Kidney (tissue), 14 donors: ENCODE results near the gene TERB1. TPM values are rescaled to one million over a fixed set of nuclear protein-coding genes. Genes with fewer than 3 reads are reported as not detected.
A peak's percentile ranks its signal among the peaks of the same experiment; 100 is the strongest.

ENCODE experiments used
- DNase-seq, 5 donors: peaks; one replicate each; pipeline ENCODE4 v3.0.0-alpha.2; 2013 to 2020
- FAIRE-seq: peaks from 2 replicates; lab custom pipeline; 2012; peaks lifted over from hg19 to GRCh38; lab: Jason Lieb, UNC
- H3K27ac ChIP-seq, 2 donors: one replicate each; pipeline ENCODE4 v1.7.0; 2013; ENCODE audit warnings: low read depth in 2 of 2, low read length in 2 of 2, inconsistent platforms in 1 of 2
- H3K27me3 ChIP-seq: one replicate; pipeline ENCODE4 v1.7.1; 2013; ENCODE audit warnings: low read length, inconsistent platforms; ENCODE audit not compliant: control insufficient read depth, insufficient read depth
- H3K36me3 ChIP-seq, 3 donors: one replicate each; pipeline versions ENCODE4 v1.7.0 to v1.7.1; 2013; ENCODE audit warnings: low read length in 3 of 3, control low read depth in 1 of 3, inconsistent platforms in 1 of 3; ENCODE audit not compliant: insufficient read depth in 3 of 3, control insufficient read depth in 2 of 3
- H3K4me1 ChIP-seq, 3 donors: one replicate each; pipeline versions ENCODE4 v1.7.0 to v1.7.1; 2013; ENCODE audit warnings: low read length in 3 of 3, inconsistent platforms in 1 of 3, low read depth in 1 of 3; ENCODE audit not compliant: control insufficient read depth in 2 of 3, insufficient read depth in 2 of 3
- H3K4me3 ChIP-seq, 3 donors: one replicate each; pipeline versions ENCODE4 v1.7.0 to v1.8.1; 2013; ENCODE audit warnings: low read length in 3 of 3, control low read depth in 1 of 3, inconsistent platforms in 1 of 3
- H3K9ac ChIP-seq, 3 donors: one replicate each; pipeline versions ENCODE4 v1.7.0 to v1.7.1; 2013; ENCODE audit warnings: low read length in 3 of 3, control low read depth in 1 of 3, inconsistent platforms in 1 of 3
- H3K9me3 ChIP-seq, 3 donors: one replicate each; pipeline versions ENCODE4 v1.7.0 to v1.7.1; 2013; ENCODE audit warnings: low read length in 3 of 3, control low read depth in 1 of 3, inconsistent platforms in 1 of 3; ENCODE audit not compliant: control insufficient read depth in 2 of 3, insufficient read depth in 1 of 3
- CTCF ChIP-seq: IDR thresholded peaks from 3 replicates; pipeline ENCODE4 v1.5.1; 2012; ENCODE audit warnings: mild to moderate bottlenecking, moderate library complexity, borderline replicate concordance; ENCODE audit not compliant: insufficient read depth; ENCODE audit errors: extremely low read depth
- intact Hi-C: fragments of 100-400 bp; cut with DNase I; formaldehyde crosslinking; loops from one replicate; pipeline ENCODE4 v1.11.1; 2022
- polyA plus RNA-seq: library from polyadenylated mRNA; stranded (reverse); fragments of 350-450 nt; fragmentation: Illumina TruSeq; extraction: RNeasy Lipid Tissue Mini Kit (QIAGEN cat#74804); gene quantifications from one replicate; pipeline ENCODE4 v1.2.3, GENCODE V29; 2014; ENCODE audit warnings: low read depth, low replicate concordance; ENCODE audit not compliant: insufficient read depth
- total RNA-seq: library from RNA; stranded (reverse); fragmentation: NEBNext Ultra II Directional; extraction: Animal tissue kit (Norgen Biotek cat#: 25700); gene quantifications from one replicate; pipeline ENCODE4 v1.2.1, GENCODE V29; 2021
- donor health status: control.
- donor health status: control.
- donor health status: control.
- donor health status: control.
- donor health status: control.
- donor health status: DM: yes; HTN: yes; CAD: no.
- donor health status: Normal renal cell carcinoma (clear cell type).

Gene TERB1
- total and polyA plus RNA-seq, 2 donors from 2014 or later: 0.19 TPM; not detected in 1

GRCh38 chr16:66706506-66706880 lies 94.9 kb downstream of the TERB1 start:
- no peaks in the 10 kb centered on the region for H3K27me3 ChIP-seq
- H3K36me3 ChIP-seq: no peaks in the 10 kb centered on the region
- H3K4me3 ChIP-seq: peak overlapping the region in 2 of 3 donors; percentile 25 to 40
- H3K4me1 ChIP-seq: peaks cover 0 to 25% (median 16%) of the 10 kb centered on the region in 3 donors
- intact Hi-C loops: no loop called here
- DNase-seq (peak in 3 of 5 donors; percentile 24 to 79 (median 45)), FAIRE-seq (no peak)
- no peak for TF ChIP-seq CTCF
- peak overlapping the region in 2 of 3 donors; percentile 8 to 42 for H3K9ac ChIP-seq
- H3K27ac ChIP-seq: peak overlapping the region; percentile 81 to 90
- no peaks in the 10 kb centered on the region for H3K9me3 ChIP-seq

GRCh38 chr16:66705790-66706505 lies 95.4 kb downstream of the TERB1 start:
- intact Hi-C loops: no loop called here
- Histone ChIP-seq H3K27ac (peak overlapping the region; percentile 81 to 90), H3K27me3 (no peaks in the 10 kb centered on the region), H3K36me3 (no peaks in the 10 kb centered on the region), H3K9ac (peak overlapping the region in 2 of 3 donors; percentile 13 to 42), H3K4me3 (peak overlapping the region in 2 of 3 donors; percentile 9 to 40), H3K4me1 (peaks cover 0 to 25% (median 16%) of the 10 kb centered on the region in 3 donors), H3K9me3 (no peaks in the 10 kb centered on the region)
- DNase-seq: peak in 3 of 5 donors; percentile 33 to 93 (median 77)
- no peak for TF ChIP-seq CTCF
- FAIRE-seq: peak; percentile 85

Other genes with a start within 250 kb of the TERB1 start
- 42.4 TPM for gene CKLF, start 249.0 kb downstream of the TERB1 start, total RNA-seq
- gene CKLF, start 249.0 kb downstream of the TERB1 start, polyA plus RNA-seq: 28.7 TPM
- gene CMTM1, start 235.1 kb downstream of the TERB1 start, total RNA-seq: 4.6 TPM
- not detected for gene CMTM1, start 235.1 kb downstream of the TERB1 start, polyA plus RNA-seq
- 0.25 TPM for gene CMTM2, start 222.1 kb downstream of the TERB1 start, total RNA-seq
- not detected for gene CMTM2, start 222.1 kb downstream of the TERB1 start, polyA plus RNA-seq
- gene CMTM3, start 196.9 kb downstream of the TERB1 start, total RNA-seq: 22.9 TPM
- 13.8 TPM for gene CMTM3, start 196.9 kb downstream of the TERB1 start, polyA plus RNA-seq
- gene CMTM4, start 104.8 kb downstream of the TERB1 start, total RNA-seq: 82.2 TPM
- 43.2 TPM for gene CMTM4, start 104.8 kb downstream of the TERB1 start, polyA plus RNA-seq
- 119 TPM for gene DYNC1LI2, start 50.0 kb downstream of the TERB1 start, total RNA-seq
- 32.0 TPM for gene DYNC1LI2, start 50.0 kb downstream of the TERB1 start, polyA plus RNA-seq
- 45.6 TPM for gene NAE1, start 29.4 kb upstream of the TERB1 start, total RNA-seq
- gene NAE1, start 29.4 kb upstream of the TERB1 start, polyA plus RNA-seq: 37.5 TPM
- not detected for gene CA7, start 42.8 kb upstream of the TERB1 start, total RNA-seq
- gene CA7, start 42.8 kb upstream of the TERB1 start, polyA plus RNA-seq: not detected
- gene PDP2, start 78.9 kb upstream of the TERB1 start, total RNA-seq: 9.2 TPM
- gene PDP2, start 78.9 kb upstream of the TERB1 start, polyA plus RNA-seq: 5.1 TPM
- 1,188 TPM for gene CDH16, start 117.3 kb upstream of the TERB1 start, total RNA-seq
- gene CDH16, start 117.3 kb upstream of the TERB1 start, polyA plus RNA-seq: 1,180 TPM
- 90.9 TPM for gene RRAD, start 124.0 kb upstream of the TERB1 start, total RNA-seq
- gene RRAD, start 124.0 kb upstream of the TERB1 start, polyA plus RNA-seq: 14.3 TPM
- 71.2 TPM for gene CIAO2B, start 132.8 kb upstream of the TERB1 start, total RNA-seq
- 284 TPM for gene CIAO2B, start 132.8 kb upstream of the TERB1 start, polyA plus RNA-seq
- gene CES2, start 133.9 kb upstream of the TERB1 start, total RNA-seq: 72.1 TPM
- gene CES2, start 133.9 kb upstream of the TERB1 start, polyA plus RNA-seq: 76.9 TPM
- gene CES3, start 159.7 kb upstream of the TERB1 start, total RNA-seq: 2.1 TPM
- gene CES3, start 159.7 kb upstream of the TERB1 start, polyA plus RNA-seq: 7.8 TPM
- gene CES4A, start 187.0 kb upstream of the TERB1 start, total RNA-seq: 31.7 TPM
- gene CES4A, start 187.0 kb upstream of the TERB1 start, polyA plus RNA-seq: 14.9 TPM
- gene CBFB, start 227.6 kb upstream of the TERB1 start, total RNA-seq: 57.3 TPM
- 9.7 TPM for gene CBFB, start 227.6 kb upstream of the TERB1 start, polyA plus RNA-seq